Caco-2 (cell line): ENCODE results near the gene IFT74. TPM values are rescaled to one million over a fixed set of nuclear protein-coding genes. Genes with fewer than 3 reads are reported as not detected.

Source experiments
- BruUV-seq: library from RNA; stranded (reverse); fragments of 400-500 nt; replicated peaks from 2 replicates; lab custom pipeline; 2021; lab: Mats Ljungman, UMichigan
- CTCF ChIA-PET: fragments of 300-600 bp; sonication (Branson Sonifier 250); formaldehyde crosslinking; loops from one replicate; lab custom pipeline; 2022; ENCODE audit warnings: antibody characterized with exemption; lab: Charles Lee
- POLR2A ChIA-PET: fragments of 300-600 bp; sonication (Branson Sonifier 250); formaldehyde crosslinking; loops from one replicate; lab custom pipeline; 2022; ENCODE audit warnings: antibody characterized with exemption; lab: Charles Lee
- DNase-seq, 2 experiments: peaks; one replicate each; pipeline versions ENCODE4 v3.0.0 to v3.0.0-alpha.2; 2020 to 2022
- H3K27me3 ChIP-seq: replicated peaks from 2 replicates; pipeline ENCODE4 v1.6.0; 2011; ENCODE audit warnings: low read length; ENCODE audit not compliant: control insufficient read depth, insufficient read depth
- H3K36me3 ChIP-seq: 2 replicates; pipeline ENCODE4 v1.5.1; 2011; ENCODE audit warnings: low read length; ENCODE audit not compliant: control insufficient read depth, insufficient read depth
- H3K4me1 ChIP-seq: fragments of 250-450 bp; sonication (Bioruptor Pico); 2 replicates; pipeline ENCODE4 v1.5.1; 2020; ENCODE audit warnings: mild to moderate bottlenecking
- H3K4me3 ChIP-seq: 2 replicates; pipeline ENCODE4 v1.5.1; 2011; ENCODE audit warnings: low read depth, mild to moderate bottlenecking, control low read depth, low read length
- H3K9me3 ChIP-seq: fragments of 250-450 bp; sonication (Bioruptor Pico); 2 replicates; pipeline ENCODE4 v1.5.1; 2020; ENCODE audit warnings: mild to moderate bottlenecking, moderate library complexity
- H3K27ac Mint-ChIP-seq: one replicate; pipeline ENCODE4 v1.8.0; 2022; ENCODE audit warnings: mixed read lengths; ENCODE audit not compliant: unreplicated experiment
- H3K27me3 Mint-ChIP-seq: one replicate; pipeline ENCODE4 v1.8.0; 2022; ENCODE audit warnings: mixed read lengths; ENCODE audit not compliant: insufficient read depth, unreplicated experiment
- H3K36me3 Mint-ChIP-seq: one replicate; pipeline ENCODE4 v1.8.0; 2022; ENCODE audit warnings: mild to moderate bottlenecking, mixed read lengths; ENCODE audit not compliant: insufficient read depth, unreplicated experiment
- H3K4me1 Mint-ChIP-seq: one replicate; pipeline ENCODE4 v1.8.0; 2022; ENCODE audit warnings: low read depth, mixed read lengths; ENCODE audit not compliant: unreplicated experiment
- H3K4me3 Mint-ChIP-seq: one replicate; pipeline ENCODE4 v1.8.0; 2022; ENCODE audit warnings: mild to moderate bottlenecking, moderate library complexity, mixed read lengths; ENCODE audit not compliant: unreplicated experiment
- H3K9me3 Mint-ChIP-seq: one replicate; pipeline ENCODE4 v1.8.0; 2022; ENCODE audit warnings: mixed read lengths; ENCODE audit not compliant: unreplicated experiment
- intact Hi-C: fragments of 100-400 bp; cut with micrococcal nuclease; formaldehyde crosslinking; loops from one replicate; pipeline ENCODE4 v1.10.0; 2022; ENCODE audit not compliant: unreplicated experiment
- total RNA-seq: library from RNA; stranded (reverse); gene quantifications from 2 replicates; pipeline ENCODE4 v1.2.3, GENCODE V29; 2022
- TF ChIP-seq, protein P1 (sequence below), 2 experiments: fragments of 200-600 bp in 1 of 2; IDR thresholded peaks; 1 replicate in 1 of 2; 2 replicates in 1 of 2; pipeline versions ENCODE4 v1.5.1 to v1.8.0; 2011 to 2022; ENCODE audit warnings: antibody characterized with exemption in 1 of 2, control low read depth in 1 of 2, inconsistent platforms in 1 of 2, low read depth in 1 of 2, low read length in 1 of 2, mild to moderate bottlenecking in 1 of 2, moderate library complexity in 1 of 2; ENCODE audit not compliant: insufficient read depth in 1 of 2, severe bottlenecking in 1 of 2, unreplicated experiment in 1 of 2

IFT74 gene
- total RNA-seq, 1 experiment from 2014 or later: 3.7 TPM

DNA sequence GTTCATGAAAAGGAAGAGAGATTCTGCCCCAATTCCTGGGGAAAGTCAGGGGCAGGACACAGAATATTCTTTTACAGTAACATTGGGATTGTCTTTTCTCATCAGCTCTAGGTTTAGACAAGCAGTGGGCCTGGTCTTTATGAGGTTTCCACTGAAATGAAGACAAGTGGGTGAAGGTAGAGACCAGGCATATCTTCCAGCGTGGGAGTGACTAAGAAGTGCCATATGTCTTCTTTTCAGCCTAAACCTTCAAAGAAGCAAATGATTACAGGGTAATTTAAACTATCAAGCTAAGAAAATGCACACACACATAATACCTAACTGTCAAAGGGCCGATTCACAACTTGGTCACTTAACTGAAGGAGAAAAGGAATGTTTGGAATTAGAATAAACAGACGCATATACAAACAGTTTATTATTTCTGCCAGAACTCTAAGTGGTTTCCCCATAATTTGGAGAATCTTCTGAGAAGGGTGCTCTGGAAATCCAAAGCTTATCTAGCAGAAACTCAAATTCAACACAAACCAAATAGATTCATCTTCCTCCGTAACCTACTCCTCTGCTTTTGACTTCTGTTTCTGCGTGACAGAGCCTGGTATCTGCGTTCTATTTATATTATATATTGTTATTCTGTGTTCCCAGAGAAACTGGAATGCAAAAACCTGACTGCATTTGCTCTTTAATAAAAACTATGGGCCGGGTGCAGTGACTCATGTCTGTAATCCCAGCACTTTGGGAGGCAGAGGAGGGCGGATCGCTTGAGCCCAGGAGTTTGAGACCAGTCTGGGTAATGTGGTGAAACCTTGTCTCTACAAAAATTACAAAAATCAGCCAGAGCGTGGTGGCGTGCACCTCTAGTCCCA is 130.8 kb downstream of the IFT74 start:
- Histone ChIP-seq H3K9me3 (no peaks in the 10 kb centered on the region), H3K27me3 (no peaks in the 10 kb centered on the region), H3K4me1 (no peaks in the 10 kb centered on the region), H3K4me3 (no peak overlapping the region), H3K36me3 (no peaks in the 10 kb centered on the region)
- no peaks in the 10 kb centered on the region for H3K9me3 Mint-ChIP-seq
- no peak overlapping the region for H3K27ac Mint-ChIP-seq
- BruUV-seq: no TSS peak
- no peak for DNase-seq
- H3K4me1 Mint-ChIP-seq: no peaks in the 10 kb centered on the region
- TF ChIP-seq, protein P1, sequence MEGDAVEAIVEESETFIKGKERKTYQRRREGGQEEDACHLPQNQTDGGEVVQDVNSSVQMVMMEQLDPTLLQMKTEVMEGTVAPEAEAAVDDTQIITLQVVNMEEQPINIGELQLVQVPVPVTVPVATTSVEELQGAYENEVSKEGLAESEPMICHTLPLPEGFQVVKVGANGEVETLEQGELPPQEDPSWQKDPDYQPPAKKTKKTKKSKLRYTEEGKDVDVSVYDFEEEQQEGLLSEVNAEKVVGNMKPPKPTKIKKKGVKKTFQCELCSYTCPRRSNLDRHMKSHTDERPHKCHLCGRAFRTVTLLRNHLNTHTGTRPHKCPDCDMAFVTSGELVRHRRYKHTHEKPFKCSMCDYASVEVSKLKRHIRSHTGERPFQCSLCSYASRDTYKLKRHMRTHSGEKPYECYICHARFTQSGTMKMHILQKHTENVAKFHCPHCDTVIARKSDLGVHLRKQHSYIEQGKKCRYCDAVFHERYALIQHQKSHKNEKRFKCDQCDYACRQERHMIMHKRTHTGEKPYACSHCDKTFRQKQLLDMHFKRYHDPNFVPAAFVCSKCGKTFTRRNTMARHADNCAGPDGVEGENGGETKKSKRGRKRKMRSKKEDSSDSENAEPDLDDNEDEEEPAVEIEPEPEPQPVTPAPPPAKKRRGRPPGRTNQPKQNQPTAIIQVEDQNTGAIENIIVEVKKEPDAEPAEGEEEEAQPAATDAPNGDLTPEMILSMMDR (IDR thresholded peaks at IDR 0.05; ENCODE audit: insufficient read depth in 1 of 2, low read depth in 1 of 2, low read length in 1 of 2, severe bottlenecking in 1 of 2, unreplicated experiment in 1 of 2): no peak
- intact Hi-C loops: no loop called here
- H3K27me3 Mint-ChIP-seq: no peaks in the 10 kb centered on the region
- no peaks in the 10 kb centered on the region for H3K36me3 Mint-ChIP-seq
- ChIA-PET CTCF (no interaction called here), POLR2A (no interaction called here)
- no peak overlapping the region for H3K4me3 Mint-ChIP-seq

DNA sequence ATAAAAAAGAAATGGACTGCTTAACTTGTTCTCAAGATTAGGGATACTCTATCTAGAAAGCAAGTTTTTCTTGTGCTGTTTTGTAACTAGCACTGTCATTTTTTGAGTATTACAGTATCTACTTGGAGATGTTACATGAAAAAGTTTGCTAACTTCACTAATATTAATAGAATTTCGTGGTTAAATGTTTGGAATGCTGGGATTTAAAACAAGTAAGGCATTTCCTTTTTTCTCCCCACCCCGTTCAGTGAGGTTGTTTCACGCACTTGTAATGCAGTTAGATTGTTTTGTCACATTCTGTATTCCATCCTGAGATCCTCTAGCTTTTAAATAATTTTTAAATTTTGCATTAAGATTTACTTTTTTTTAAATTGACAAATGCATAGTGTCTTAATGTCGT is 132.8 kb downstream of the IFT74 start:
- H3K4me1 Mint-ChIP-seq: no peaks in the 10 kb centered on the region
- no peaks in the 10 kb centered on the region for H3K36me3 Mint-ChIP-seq
- no peak overlapping the region for H3K27ac Mint-ChIP-seq
- H3K9me3 ChIP-seq: no peaks in the 10 kb centered on the region
- TF ChIP-seq, protein P1 (IDR thresholded peaks at IDR 0.05; ENCODE audit: insufficient read depth in 1 of 2, low read depth in 1 of 2, low read length in 1 of 2, severe bottlenecking in 1 of 2, unreplicated experiment in 1 of 2): no peak
- no peaks in the 10 kb centered on the region for H3K36me3 ChIP-seq
- H3K4me1 ChIP-seq: no peaks in the 10 kb centered on the region
- H3K4me3 ChIP-seq: no peak overlapping the region
- no peak for DNase-seq
- ChIA-PET POLR2A (no interaction called here), CTCF (no interaction called here)
- H3K4me3 Mint-ChIP-seq: no peak overlapping the region
- H3K27me3 ChIP-seq: no peaks in the 10 kb centered on the region
- BruUV-seq: no TSS peak
- no peaks in the 10 kb centered on the region for H3K27me3 Mint-ChIP-seq
- intact Hi-C loops: no loop called here
- H3K9me3 Mint-ChIP-seq: no peaks in the 10 kb centered on the region

DNA sequence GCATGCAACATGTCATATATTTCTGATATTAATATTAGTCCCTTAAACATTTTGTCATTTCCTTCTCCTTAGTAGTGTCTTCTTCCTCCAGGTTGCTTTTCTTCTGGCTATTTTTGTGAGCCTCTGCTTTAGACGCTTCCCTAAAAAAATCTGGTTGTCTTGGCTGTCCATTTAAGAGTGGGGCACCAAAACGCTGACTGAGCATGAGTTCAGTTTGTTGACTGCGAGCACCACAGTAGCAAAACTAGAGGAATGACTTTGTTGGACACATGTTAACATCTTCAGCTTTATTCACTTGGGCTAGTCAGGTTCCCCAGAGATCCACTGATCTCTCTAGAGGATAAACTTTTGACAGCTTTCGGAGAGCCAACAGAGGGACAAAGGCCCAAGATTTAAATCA is 133.5 kb downstream of the IFT74 start:
- no peak overlapping the region for H3K4me3 Mint-ChIP-seq
- no peaks in the 10 kb centered on the region for H3K27me3 Mint-ChIP-seq
- H3K27me3 ChIP-seq: no peaks in the 10 kb centered on the region
- H3K27ac Mint-ChIP-seq: no peak overlapping the region
- no peaks in the 10 kb centered on the region for H3K36me3 Mint-ChIP-seq
- H3K9me3 ChIP-seq: no peaks in the 10 kb centered on the region
- TF ChIP-seq, protein P1 (IDR thresholded peaks at IDR 0.05; ENCODE audit: insufficient read depth in 1 of 2, low read depth in 1 of 2, low read length in 1 of 2, severe bottlenecking in 1 of 2, unreplicated experiment in 1 of 2): no peak
- no TSS peak for BruUV-seq
- no peak overlapping the region for H3K4me3 ChIP-seq
- no peaks in the 10 kb centered on the region for H3K36me3 ChIP-seq
- ChIA-PET CTCF (no interaction called here), POLR2A (no interaction called here)
- intact Hi-C loops: no loop called here
- no peaks in the 10 kb centered on the region for H3K9me3 Mint-ChIP-seq
- no peaks in the 10 kb centered on the region for H3K4me1 ChIP-seq
- DNase-seq: no peak
- no peaks in the 10 kb centered on the region for H3K4me1 Mint-ChIP-seq
